GM12892 (cell line): Measurements from ENCODE around the gene COA6.

Experiments
- POLR2AphosphoS5 ChIP-seq: IDR thresholded peaks from 2 replicates; pipeline ENCODE4 v1.6.1; 2011; ENCODE audit warnings: low read depth, low read length, control low read depth
- TAF1 ChIP-seq: IDR thresholded peaks from 2 replicates; pipeline ENCODE4 v1.6.1; 2011; ENCODE audit warnings: low read depth, mild to moderate bottlenecking, control low read depth, low read length, borderline replicate concordance

GRCh38 chr1:234348964-234349363 lies 24.3 kb upstream of the COA6 start:
- no peak for TF ChIP-seq POLR2AphosphoS5
- no peak for TF ChIP-seq TAF1
